ENCODE results near the gene NFATC2IP. TPM values are rescaled to one million over a fixed set of nuclear protein-coding genes. Genes with fewer than 3 reads are reported as not detected.

NFATC2IP gene
- total and polyA plus RNA-seq, 2 of the 13 experiments (the other 11 are each of a cell fraction or from before 2014, with no cell fraction given): 32.1 to 48.5 TPM

- TF ChIP-seq ZNF770 (CRISPR knock-in tag; IDR thresholded peaks at IDR 0.05) (no peak), TFDP2 (CRISPR knock-in tag; IDR thresholded peaks at IDR 0.05) (no peak), ZNF704 (CRISPR knock-in tag; IDR thresholded peaks at IDR 0.05; ENCODE audit: borderline replicate concordance) (no peak), EHMT2 (IDR thresholded peaks at IDR 0.05; ENCODE audit: borderline replicate concordance, low read depth, low read length) (no peak), CCAR2 (optimal IDR thresholded peaks at IDR 0.05; ENCODE audit: low read depth, low read length) (no peak), ZNF503 (CRISPR knock-in tag; IDR thresholded peaks at IDR 0.05) (peak; percentile 76; the same call in 1 of the 2 replicates), ZMAT3 (CRISPR knock-in tag; conservative IDR thresholded peaks at IDR 0.05) (no peak), ZBTB38 (CRISPR knock-in tag; IDR thresholded peaks at IDR 0.05) (no peak), NFRKB (IDR thresholded peaks at IDR 0.05) (no peak), ZMAT5 (CRISPR knock-in tag; IDR thresholded peaks at IDR 0.05; ENCODE audit: borderline replicate concordance, low read depth) (no peak), ZNF17 (CRISPR knock-in tag; IDR thresholded peaks at IDR 0.05) (no peak), NFYC (CRISPR knock-in tag; IDR thresholded peaks at IDR 0.05) (no peak), ZBTB4 (CRISPR knock-in tag; IDR thresholded peaks at IDR 0.05; ENCODE audit: borderline replicate concordance) (no peak), FOSL1 (CRISPR knock-in tag; IDR thresholded peaks at IDR 0.05; ENCODE audit: borderline replicate concordance) (no peak), TBX3 (IDR thresholded peaks at IDR 0.05; ENCODE audit: borderline replicate concordance) (no peak), HNRNPLL (IDR thresholded peaks at IDR 0.05; ENCODE audit: low read depth, low read length, poor library complexity, severe bottlenecking) (no peak)
Measured at GRCh38 chr16:28923652-28924398, 26.9 kb upstream of the NFATC2IP start (continued).

Measured in HepG2 (cell line).